NCI-H82 (cell line): ENCODE results near the gene SLC18A3.

ENCODE experiments used
- DNase-seq: peaks from one replicate; lab custom pipeline; 2025; lab: John Stamatoyannopoulos, UW

The SLC18A3 gene

GRCh38 chr10:49596493-49596809 lies 13.7 kb upstream of the SLC18A3 start:
- no peak for DNase-seq

- DNase-seq = no peak
Observed at GRCh38 chr10:49596836-49597235, 13.3 kb upstream of the SLC18A3 start.

- DNase-seq = no peak
Observed at GRCh38 chr10:49597426-49598163, 12.5 kb upstream of the SLC18A3 start.

DNA sequence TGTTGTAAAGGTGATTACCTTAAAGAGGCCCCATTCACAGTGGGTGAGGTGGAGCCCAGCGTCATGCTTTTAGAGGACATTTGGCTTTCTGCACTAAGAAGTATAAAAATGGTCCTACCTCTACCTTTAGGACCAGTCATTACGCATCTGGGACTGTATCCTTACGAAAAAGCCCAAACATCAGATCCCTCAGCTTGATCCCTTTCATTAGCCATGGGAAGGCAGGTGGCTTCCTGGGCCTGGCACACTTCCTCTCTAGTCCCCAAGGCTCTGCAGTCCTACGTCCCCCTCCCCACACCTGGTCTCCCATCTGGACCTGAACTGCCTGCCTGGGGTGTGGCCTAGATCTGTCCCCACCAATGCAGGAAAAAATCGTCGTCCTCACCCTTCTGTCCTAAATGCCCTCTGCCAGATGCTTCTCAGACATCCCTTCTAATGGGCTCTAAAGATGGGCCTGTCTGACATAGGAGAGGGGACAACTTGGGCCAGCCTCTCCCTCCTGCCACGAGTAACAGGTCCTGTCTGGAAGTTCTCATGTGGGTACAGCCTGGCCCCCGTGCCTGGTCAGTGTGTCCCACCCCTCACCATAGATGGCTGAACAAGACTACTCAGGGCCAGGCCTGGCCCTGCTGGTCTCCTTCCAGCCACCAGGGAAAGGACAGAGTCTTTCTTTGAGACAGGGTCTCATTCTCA lies 11.8 kb upstream of the SLC18A3 start:
- peak; percentile 19 for DNase-seq

- no peak for DNase-seq
Observed at GRCh38 chr10:49598986-49599385, 11.1 kb upstream of the SLC18A3 start.

- DNase-seq = no peak
Observed at GRCh38 chr10:49599546-49599945, 10.6 kb upstream of the SLC18A3 start.

- no peak for DNase-seq
Observed at GRCh38 chr10:49600046-49600445, 10.1 kb upstream of the SLC18A3 start.

DNA sequence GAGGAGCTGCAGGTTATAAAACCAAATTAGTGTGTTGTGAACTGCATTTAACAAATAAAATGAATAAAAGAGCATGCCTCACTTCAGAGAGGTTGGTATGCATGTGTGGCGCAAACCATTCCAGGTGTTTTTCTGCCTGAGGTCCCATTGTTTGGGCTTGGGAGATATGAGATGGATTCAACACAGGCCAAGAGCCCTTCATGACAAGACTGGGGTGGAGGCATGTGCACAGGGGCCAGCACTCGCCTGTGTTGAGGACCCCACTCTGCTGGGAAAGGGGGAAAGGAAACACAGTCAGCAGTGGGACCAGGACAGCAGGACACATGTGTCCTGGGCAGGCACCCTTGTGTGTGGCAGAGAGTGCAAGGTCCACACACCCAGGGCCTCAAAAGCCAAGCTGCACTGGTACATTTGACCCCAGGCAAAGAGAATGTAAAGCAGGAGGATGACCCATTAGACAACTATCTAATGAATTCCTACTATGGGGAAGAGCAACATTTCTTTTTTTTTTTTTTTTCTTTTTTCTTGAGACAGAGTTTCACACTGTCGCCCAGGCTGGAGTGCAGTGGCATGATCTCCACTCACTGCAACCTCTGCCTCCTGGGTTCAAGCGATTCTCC lies 9.2 kb upstream of the SLC18A3 start:
- DNase-seq = no peak

DNA sequence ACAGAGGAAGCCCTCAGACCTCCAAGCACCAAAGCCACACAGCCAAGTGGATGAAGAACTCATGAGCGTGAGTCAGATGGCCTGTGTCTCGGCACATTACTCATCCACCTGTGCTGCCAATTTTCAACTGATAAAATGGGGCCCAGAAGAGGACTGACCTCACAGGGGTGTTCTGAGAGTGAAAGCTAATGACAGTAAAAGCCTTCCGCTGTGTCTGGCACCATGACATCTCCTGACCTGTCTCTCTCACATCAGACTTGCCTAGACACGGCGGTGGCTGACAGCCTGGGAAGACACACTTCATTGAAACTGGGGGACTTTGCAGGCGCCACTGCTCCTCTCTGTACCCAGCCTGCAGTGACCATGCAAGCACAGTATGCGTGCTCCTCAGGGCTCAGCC lies 8.3 kb upstream of the SLC18A3 start:
- DNase-seq = no peak

DNA sequence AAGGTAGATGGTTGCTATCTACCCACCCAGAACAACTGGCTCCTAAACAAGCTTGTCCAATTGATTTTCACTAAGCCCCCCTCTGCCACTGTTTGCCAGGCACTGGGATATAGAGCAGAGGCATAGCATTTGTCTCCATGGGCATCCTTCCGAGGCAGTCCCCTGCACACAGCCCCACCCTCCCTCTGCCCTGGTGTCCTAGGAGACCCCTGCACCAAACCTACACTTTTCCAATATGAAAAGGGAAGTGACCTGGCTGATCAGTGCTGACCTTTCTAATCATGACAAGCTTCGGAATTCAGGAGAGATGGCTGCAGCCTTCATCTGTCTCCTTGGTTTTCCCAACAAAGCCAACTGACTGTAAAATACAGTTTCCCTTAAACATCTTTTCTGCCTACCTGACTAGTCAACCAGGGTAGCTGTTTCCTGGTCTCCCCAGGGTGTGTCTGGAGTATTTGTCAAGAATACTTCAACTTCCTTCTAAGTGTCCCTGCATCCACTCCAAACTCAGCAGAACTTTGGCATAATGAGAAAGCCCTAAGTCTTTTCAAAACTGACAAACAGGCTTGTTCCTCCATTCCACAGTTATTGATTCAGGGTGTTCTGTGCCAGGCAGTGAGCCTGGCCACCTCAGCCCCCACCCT lies 7.6 kb upstream of the SLC18A3 start:
- DNase-seq = no peak

GRCh38 chr10:49605216-49605938 lies 4.7 kb upstream of the SLC18A3 start:
- DNase-seq = peak; percentile 78

- no peak for DNase-seq
Observed at GRCh38 chr10:49605939-49606509, 4.1 kb upstream of the SLC18A3 start.

DNA sequence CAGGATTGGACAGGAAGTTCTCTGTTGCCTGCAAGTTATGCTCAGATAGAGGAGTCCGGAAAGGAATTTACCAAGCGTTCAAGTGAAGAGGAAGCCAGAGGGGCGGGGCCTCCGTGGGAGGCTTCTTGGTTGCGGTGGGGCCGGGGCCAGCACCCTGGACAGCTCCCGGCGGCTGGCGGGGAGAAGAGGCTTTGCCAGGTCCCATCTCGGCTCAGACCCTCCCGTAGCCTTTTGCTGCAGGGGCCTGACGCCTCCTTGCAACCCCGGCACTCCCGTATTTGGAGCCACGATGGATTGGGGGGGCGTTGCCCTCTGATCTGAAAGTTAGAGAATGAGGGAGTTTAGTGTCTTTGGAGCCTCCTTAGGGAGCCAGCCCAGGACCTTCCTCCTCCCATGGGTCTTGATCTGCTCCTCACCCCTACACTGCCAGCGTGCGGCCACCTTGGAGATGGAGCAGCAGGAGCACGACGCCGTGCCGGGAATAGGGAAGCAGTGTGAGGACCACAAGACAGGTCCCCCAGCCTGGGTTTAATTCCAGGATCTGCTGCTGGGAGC lies 3.1 kb upstream of the SLC18A3 start:
- peak; percentile 8 for DNase-seq

DNA sequence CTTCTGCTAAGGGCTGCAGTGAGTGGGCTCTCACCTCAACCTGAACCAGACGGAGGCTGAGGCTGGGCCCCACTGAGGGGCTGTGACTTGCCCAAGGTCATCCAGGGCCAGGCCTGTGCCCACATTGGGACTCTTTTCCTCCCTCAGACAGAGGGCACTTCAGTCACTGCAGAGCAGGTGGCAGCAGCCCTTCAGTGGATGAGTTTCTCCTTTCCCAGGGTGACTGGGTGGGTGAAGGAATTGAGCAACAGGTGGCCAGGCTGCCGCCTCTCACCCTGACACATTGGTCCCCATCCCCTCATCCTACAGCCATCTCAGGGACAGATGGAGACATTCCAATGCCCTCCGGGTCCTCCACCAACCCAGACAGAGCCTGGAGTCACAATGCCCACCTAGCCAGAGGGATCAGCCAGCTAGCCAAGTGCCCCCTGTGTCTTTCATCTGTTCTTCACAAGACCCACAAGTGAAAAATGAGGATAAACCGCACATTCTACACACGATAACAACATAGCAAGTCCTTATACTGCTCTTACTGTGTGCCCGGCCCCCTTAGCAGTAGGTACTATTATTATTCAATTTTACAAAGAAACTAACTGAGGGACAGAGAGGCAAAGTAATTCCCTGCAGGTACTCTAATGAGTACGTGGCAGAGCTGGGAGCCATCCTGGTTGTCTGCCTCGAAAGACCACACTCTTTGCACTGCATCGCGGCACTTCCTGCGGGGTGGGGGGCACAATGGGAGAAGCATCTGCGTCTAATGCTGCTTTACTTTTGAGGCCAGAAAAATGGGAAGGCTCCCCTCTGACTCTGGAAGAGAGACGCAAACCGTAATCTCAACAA lies 1.7 kb upstream of the SLC18A3 start:
- peak; percentile 22 for DNase-seq

DNA sequence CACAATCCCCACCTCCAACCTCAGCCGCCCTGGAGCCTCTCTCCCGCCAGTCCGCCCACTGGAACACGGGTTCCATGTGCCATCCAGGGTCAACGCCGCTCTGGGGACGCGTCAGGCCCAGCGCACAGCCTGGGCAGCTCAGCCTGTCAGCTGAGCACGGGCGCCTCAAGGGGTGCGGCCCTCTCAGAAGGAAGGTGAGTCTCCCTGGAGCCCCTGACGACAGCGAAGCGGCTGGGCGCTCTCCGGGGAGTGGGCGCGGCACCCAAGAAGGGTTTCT lies 1.2 kb upstream of the SLC18A3 start:
- peak; percentile 52 for DNase-seq

- DNase-seq = peak; percentile 77
Observed at GRCh38 chr10:49609283-49610113, 612 bp upstream of the SLC18A3 start.

- peak; percentile 37 for DNase-seq
Observed at GRCh38 chr10:49610458-49611165, 502 bp downstream of the SLC18A3 start.

GRCh38 chr10:49611166-49611815 lies 1.2 kb downstream of the SLC18A3 start:
- peak; percentile 84 for DNase-seq
